HG02763 (cell line): Measurements from ENCODE around the gene GORASP2.
"Not testable (repeated sequence)": the region's sequence is repeated elsewhere in the genome, so short reads cannot be mapped to it uniquely, and the experiment has no call there.

ENCODE experiments used
- ATAC-seq: cut with Tn5 transposase; IDR thresholded peaks from one replicate; pipeline ENCODE4 v1.9.1; 2021; ENCODE audit warnings: mild to moderate bottlenecking, moderate library complexity; ENCODE audit not compliant: unreplicated experiment

GORASP2 gene

DNA sequence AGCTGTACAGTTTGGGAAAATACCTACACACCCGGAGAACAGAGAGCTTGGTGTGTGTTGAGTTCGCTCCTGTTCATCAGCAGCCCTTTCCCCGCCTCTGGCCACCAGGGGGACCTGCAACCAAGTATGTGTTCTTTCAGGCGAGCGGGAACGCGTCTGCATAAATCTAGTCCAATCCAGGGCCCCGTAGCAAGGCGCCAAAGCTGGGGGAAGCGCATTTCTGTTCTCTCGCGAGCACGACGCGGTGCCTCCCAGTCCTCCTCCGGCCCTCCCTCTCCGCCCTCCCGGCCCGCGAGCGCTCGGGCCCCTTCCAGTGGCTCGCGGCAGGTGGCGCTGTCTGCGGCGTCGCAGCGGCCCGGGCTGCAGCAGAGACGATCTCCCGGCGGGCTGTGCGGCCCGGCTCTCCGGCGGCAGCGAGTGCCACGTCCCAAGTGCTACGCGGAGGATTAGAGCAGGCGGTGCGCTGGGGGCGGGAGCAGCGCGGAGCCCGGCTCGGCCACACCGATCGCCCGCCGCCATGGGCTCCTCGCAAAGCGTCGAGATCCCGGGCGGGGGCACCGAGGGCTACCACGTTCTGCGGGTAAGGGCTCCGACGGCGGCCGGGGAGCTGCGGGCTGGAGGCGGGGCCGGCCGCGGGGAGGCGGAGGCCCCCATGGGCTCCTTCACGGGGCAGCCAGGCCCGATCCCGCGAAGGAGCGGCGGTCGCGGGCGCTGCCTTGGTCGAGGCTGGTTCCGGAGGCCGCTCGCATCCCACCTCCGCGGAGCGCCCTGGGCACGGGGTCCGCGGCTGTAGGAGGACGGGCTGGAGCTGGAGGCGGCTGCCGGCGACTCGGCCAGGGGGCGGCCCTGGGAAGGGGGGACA, at the start of gene GORASP2:
GORASP2 (plus strand) TSS at position 430 of the 862 bp plus-strand sequence; CDS start at position 518, 88 bp downstream.
- peak; percentile 88 for ATAC-seq

DNA sequence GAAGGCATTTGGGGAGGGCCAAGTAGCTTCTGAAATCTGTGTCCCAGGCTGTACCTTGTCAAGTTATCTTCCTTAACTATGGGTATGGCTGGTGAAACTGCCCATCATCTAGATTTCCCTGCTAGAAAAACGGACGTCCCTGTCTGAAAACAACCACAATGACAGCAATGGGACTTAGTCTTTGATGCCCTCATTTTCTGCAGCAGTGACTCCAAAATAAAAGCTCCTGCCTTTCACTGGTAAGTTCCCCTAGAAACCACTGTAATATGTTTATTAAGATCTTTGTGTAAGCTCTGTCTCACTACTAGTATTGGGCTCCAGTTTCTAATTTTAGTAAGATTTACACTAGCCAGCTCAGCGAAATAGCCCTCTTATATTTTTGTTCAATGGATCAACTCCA, 47.2 kb upstream of the GORASP2 start:
- no peak for ATAC-seq

DNA sequence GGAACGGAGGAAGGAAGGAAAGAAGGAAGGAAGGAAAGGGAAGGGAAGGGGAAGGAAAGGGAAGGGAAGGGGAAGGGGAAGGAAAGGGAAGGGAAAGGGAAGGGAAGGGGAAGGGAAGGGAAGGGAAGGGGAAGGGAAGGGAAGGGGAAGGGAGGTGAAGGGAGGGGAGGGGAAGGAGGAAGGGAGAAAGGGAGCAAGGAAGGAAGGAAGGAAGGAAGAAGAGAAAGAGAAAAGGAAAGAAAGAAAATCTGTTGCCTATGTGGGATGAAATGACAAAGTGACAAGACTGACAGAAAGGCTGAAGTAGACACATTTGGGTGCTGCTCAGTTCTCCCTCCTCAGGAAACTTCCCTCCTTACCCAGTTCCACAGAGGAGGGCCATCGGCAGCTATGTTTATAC, 46.3 kb upstream of the GORASP2 start:
- no peak for ATAC-seq

DNA sequence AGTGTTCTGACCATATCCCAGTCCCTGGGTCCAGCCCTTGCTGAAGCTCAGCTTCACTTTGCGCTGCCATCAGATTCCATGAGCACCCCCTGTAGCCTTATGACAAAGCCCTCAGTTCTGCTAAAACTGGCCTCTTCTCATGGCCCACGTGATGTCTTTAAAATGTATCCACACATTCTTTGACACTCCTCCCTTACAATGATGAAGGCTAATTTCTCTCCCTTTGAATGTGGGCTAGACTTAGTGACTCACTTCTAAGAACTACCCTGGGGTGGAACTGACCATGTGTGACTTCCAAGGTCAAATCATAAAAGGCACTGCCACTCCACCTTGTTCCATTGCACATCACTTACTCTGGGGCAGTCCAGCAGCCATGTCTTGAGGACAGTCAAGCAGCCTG, 45.4 kb upstream of the GORASP2 start:
- ATAC-seq, result no peak

DNA sequence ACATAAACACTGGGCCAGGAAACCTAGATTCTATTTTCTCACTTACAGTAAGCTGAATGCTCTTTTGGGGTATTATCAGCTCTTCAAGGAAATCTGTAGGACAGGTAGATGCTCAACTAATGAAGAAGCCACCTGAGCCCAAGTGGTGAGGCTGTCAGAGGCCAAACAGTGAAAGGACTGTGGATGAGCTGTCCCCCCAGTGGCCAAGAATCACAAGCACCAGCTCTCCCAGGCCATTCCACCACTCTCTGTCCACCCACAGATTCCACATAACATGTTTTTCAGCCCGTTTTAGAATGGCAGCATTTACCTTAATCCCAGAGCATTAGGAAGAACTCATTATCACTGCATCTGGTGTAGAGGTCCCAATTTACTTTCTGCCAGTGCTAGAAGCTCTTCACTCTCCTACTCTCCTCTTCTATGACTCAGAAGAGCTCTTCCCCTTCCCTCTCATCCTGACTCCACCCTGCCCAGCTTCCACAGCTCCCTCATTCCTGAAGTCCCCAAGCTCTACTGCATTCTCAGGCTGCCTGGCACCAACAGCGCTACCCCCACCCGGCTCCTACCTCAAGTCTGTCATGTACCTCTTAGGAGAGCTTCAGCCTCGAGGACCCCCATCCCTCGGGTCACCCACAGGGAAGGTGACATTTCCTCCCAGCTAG, 43.8 kb upstream of the GORASP2 start:
- ATAC-seq, result no peak

DNA sequence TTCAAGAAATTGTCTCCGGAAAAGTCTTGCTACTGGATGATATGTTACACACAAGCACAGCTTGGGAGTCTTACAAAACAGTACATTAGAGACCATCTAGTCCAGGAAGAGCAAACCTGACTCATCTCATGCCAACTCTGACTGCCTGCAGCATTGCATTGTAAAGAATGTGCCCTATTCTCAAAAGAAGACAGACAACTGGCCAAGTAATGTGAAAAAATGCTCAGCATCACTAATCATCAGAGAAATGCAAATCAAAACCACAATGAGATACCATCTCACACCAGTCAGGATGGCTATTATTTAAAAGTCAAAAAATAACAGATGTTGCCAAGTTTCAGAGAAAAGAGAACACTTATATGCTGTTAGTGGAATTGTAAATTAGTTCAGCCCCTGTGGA, 42.7 kb upstream of the GORASP2 start:
- no peak for ATAC-seq

DNA sequence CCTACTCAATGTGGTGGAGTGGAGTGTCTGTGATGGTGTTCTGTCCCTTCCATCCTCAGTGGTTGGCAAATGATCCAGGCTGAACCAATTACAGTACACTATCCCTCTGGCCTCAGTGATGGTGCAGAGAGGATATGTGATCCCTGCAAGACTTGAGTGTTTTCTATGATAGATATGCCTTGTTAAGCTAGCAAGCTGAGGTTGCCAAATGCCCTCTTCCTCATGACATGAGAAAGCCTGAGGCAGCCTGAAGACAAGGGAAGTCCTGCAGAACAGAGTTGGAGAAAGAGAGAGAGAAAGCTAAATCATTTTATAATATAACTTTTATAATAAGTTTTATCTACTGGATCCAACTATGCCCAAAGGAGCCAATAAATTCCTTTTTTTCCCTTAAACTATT, 41.6 kb upstream of the GORASP2 start:
- no peak for ATAC-seq

DNA sequence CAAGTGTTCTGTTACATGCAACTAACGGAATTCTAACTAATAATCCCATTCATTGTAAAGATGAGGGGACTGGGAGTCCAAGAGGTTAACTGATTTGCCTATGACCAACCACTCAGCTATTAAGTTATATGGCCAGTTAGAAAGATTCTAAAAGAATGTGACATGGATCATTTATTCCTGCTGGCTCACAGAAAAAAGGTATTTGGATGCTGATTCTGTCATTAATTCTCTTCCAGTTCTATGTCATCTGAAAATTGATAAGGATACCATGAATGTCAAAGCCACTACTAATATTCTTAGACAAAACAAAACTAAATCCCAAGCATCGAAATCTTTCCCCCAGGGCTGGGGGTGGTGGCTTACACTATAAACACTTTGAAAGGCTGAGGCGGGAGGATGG, 41.2 kb upstream of the GORASP2 start:
- no peak for ATAC-seq

DNA sequence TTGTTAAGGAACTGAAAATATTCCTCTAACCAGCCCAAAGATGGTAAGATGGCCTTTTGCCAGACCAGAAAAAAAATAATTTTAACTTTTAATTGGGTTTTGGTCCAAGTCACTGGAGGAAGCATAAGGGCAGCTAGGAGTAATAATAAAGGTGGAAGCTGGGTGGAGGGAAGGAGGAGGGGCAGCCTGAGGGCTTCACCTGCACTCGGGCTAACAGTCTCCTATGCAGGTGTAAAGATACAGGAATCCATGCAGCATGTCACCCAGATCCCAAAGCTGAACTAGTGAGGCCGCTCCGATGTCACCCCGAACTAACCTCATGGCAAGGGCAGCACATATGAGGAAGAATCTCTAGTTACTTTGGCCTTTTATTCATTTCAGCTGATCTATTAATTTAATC, 37.2 kb upstream of the GORASP2 start:
- no peak for ATAC-seq

DNA sequence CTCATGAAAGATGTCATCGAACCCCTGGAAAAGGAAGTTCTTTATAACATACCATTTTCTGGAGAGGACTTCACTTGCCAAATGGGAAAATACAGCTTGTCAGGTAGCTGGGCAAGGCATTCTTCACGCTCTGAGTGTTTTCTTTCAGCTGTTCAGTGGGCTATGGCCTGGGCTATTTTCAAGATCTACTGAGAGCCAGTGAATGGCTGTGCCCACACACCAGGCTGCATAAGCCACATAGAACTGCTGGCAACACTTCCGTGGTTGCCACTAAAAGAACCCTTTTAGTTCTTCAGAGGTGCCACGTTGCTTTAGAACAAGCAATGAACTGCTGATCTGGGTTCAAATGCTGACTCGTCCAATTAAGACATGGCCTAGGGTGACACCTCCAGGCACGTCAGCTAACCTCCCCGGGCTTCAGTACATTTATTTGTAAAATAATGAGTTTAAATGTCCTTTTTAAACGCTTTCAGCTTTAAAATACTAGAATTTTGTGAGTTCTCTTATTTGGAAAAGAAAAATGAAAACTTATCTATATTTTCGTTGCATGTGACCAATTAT, 36.6 kb upstream of the GORASP2 start:
- no peak for ATAC-seq

DNA sequence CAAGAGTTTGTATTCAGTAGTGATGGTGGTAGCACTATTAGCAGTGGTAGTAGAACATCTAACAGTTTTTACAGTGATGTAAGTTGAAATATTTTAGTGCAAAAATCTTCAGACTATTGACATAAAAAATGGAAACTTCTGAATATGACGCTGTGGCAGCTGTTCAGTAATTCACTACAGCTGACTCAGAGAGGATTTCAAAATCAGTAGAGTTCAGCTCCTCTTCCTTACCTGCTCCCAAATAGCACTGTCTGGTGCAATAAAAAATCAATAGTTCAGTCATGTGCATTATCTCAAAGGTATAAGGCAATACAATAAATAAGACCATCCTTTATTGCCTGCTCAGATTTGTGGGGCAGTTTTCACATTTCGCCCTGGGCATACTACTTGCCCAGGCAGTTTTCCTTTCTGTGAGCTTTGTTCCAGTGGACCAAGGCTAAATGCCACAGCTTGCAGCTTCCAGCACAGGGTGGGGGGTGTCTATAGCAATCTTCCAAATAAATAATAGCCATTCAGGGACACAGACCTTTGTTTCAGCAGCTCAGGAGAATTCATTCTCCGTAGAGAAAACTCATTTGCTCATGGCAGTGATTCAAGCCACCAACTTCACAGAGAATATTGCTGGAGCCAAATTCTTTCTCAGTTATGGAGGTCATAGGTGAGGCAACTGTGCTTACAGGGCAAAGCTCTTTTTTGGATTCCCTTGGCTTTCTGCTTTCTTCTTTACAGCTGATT, 33.9 kb upstream of the GORASP2 start:
- ATAC-seq, result no peak

DNA sequence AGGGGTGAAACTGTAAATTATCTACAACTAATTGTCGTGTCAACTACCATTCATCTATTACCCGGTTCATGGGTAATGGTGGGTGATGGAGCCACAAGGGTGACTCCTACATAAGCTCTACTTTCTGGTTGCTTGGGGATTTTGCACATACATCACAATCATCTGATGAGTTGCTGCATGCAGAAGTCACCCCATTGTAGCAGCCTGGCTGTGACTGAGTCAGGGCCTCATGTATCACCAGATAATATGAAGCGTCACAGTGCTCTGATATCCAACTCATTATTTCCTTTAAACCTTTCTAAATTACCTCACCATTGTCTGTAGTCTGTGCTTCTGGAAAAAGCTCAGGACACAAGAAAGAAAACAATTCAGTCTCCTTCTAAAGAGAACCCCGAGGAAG, 32.4 kb upstream of the GORASP2 start:
- no peak for ATAC-seq

DNA sequence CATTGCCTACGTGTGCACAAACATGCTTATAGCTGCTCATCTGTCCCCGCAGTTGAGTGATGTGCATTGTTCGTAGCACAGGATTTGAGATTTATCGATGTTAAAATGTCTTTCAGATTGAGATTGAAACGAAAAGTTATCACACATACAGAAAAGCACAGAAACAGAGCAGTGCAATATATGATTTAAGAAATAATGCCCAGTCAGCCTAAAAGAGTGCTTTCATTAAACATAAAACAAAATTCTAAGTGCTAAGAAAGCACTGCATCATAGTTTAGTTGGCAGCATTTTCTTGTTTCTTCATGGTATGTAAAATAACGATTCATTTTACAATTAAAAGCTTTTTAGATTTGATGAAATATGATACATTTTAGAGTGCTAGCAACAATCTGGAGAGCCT, 31.9 kb upstream of the GORASP2 start:
- no peak for ATAC-seq

DNA sequence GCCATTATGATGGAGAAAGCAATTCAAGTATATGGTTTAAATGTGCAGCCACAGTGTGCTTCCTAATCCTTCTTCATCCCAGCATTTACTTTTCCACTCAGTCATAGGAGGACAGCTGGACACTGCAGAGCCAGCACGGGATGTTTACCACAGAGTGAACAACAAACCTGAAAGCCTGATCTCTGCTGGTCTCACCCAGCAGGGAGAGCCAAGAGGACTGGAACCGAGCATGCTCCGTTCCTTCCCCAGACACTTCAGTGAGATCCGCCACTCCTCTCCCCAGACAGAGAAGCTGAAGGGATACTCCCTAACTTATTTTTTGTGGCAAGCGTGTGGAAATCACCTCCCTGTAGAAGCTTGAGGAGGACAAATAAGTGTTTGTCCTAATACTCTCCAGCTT, 23.2 kb upstream of the GORASP2 start:
- no peak for ATAC-seq

DNA sequence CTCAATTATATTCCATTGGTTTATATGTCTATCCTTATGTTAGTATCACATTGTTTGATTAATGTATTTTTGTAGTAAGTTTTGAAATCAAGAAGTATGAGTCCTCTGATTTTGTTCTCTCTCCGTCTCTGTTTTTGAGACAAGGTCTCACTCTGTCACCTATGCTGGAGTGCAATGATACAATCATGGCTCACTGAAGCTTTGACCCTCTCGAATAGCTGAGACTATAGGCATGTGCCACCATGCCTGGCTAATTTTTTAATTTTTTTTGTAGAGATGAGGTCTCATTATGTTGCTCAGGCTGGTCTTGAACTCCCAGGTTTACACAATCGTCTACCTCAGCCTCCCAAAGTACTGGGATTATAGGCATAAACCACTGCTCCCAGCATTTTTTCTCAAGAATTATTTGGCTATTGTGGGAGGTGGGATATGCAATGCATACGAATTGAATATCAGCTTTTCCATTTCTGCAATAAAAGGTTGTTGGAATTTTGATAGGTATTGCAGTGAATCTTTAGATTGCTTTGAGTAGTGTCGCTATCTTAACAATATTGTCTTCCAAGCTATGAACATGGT, 17.7 kb upstream of the GORASP2 start:
- ATAC-seq, result no peak

DNA sequence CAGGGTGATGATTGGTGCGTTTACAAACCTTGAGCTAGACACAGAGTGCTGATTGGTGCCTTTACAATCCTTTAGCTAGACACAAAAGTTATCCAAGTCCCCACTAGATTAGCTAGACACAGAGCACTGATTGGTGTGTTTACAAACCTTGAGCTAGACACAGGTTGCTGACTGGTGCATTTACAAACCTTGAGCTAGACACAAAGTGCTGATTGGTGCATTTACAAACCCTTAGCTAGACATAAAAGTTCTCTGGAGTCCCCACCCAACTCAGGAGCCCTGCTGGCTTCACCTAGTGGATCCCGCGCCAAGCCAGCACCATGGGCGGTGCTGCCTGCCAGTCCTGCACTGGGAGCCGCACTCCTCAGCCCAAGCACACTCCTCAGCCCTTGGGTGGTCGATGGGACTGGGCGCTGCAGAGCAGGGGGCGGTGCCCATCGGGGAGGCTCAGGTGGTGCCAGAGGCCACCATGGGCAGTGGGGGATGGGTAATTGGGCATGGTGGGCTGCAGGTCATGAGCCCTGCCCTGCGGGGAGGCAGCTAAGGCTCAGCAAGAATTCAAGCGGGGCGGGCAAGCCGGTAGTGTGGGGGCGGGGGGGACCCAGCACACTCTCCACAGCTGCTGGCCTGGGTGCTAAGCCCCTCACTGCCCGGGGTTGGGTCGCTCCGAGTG, 13.9 kb upstream of the GORASP2 start:
- not testable (repeated sequence) for ATAC-seq

DNA sequence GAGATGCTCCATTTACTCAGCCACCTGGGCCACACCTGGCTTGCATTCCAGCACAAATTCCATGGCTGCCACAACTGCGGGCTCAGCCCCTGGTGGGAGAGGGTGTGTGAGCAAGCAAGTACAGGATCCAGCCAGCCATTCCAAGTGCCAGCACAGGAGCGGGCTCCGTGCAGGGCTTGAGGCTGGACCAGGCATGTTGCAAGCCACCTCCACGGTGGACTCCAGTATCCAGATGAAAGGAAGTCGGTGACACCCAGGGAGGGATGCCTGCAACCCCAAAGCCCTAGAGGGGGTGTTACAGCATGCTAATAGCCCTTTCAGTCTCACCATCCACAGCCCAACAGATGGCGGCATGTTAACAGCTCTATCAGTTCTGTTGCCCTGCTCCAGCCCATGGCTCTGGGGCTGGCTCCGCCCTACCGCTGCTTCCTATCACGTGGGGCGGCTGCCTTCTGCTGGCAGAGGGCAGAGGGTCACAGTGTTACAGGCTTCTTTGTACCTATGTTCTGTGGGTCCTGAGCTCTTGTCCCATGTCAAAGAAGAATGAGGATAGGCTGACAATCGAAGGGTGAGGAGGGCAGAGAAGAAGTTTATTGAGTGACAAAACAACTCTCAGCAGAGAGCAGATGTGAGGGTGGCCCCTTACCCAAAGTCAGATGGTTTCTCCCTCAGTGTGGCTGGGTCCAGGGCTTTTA, 11.7 kb upstream of the GORASP2 start:
- no peak for ATAC-seq

DNA sequence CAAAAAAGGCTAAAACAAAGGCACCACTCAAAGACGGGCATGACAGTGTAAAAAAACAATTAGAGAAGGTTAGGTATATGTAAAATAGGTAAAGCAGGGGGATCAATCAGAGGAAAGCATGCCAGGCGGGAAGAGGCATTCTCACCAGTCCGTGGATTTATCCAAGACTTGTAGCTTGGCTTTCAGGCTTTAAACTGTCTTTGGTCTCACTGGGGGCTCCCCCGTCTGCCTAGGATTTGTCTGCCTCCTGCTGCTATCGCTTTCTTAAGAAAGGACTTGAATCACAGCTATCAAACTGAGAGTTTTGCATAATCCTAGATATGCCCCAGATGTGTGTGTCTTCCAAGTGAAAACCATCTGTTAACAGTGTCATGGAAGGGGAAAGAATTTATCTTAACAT, 11.1 kb upstream of the GORASP2 start:
- no peak for ATAC-seq

DNA sequence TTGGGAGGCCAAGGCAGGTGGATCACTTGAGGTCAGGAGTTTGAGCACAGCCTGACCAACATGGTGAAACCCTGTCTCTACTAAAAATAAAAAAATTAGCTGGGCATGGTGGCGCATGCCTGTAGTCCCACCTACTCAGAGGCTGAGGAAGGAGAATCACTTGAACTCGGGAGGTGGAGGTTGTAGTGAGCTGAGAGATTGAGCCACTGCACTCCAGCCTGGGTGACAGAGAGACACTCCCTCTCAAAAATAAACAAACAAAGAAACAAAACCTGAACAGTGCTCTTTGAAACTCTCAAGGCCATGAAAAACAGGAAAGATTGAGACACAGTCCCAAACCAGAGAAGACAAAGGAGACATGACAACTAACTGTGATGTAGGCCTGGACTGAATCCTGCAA, 7.2 kb upstream of the GORASP2 start:
- ATAC-seq, result not testable (repeated sequence)
